BLaER1 treated with 17β-estradiol and CSF1 and Interleukin-3, amounts not matched to agents 10 nM and 100 nM (cell line): ENCODE measurements around the gene ETS2.

Experiments
- H3K27ac ChIP-seq, 11 experiments: shearing (Covaris generic); formaldehyde crosslinking; 2 replicates each; pipeline ENCODE4 v1.8.1; 2022
- H3K27me3 ChIP-seq, 11 experiments: shearing (Covaris generic); formaldehyde crosslinking; 2 replicates each; pipeline ENCODE4 v1.8.1; 2022
- H3K36me3 ChIP-seq, 11 experiments: shearing (Covaris generic); formaldehyde crosslinking; 2 replicates each; pipeline ENCODE4 v1.8.1; 2022
- H3K4me1 ChIP-seq, 10 experiments: shearing (Covaris generic); formaldehyde crosslinking; 2 replicates each; pipeline ENCODE4 v1.8.1; 2022
- H3K4me2 ChIP-seq, 11 experiments: shearing (Covaris generic); formaldehyde crosslinking; 2 replicates each; pipeline ENCODE4 v1.8.1; 2022
- H3K4me3 ChIP-seq, 10 experiments: shearing (Covaris generic); formaldehyde crosslinking; 2 replicates each; pipeline ENCODE4 v1.8.1; 2022
- H3K9ac ChIP-seq, 11 experiments: shearing (Covaris generic); formaldehyde crosslinking; 2 replicates each; pipeline ENCODE4 v1.8.1; 2022
- H3K9me3 ChIP-seq, 11 experiments: shearing (Covaris generic); formaldehyde crosslinking; replicated peaks in 1 of 11; 2 replicates each; pipeline ENCODE4 v1.8.1; 2022
- H4K20me1 ChIP-seq, 11 experiments: shearing (Covaris generic); formaldehyde crosslinking; 2 replicates each; pipeline ENCODE4 v1.8.1; 2022
- Cebpa-rat ChIP-seq, 11 experiments: shearing (Covaris generic); IDR thresholded peaks; 2 replicates each; pipeline ENCODE4 v1.8.1; 2022

The ETS2 gene

DNA sequence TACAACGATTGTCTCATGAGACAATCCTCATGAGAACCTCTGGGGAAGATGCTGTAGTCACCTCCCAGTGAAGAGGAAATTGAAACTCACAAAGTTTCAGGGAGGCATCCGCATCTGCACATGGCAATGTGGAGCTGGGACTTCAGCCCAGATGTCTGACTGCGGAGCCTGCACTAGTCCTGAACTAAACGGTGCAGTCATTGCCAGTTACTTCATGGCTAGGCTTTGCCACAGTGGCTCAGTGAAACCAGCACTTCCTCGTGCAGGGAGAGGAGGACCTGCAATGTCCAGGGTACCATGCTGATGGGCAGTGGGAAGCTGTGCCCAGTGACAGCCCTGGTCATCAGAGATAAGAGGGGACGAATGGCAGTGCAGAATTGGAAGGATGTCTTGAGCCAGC lies 40.7 kb upstream of the ETS2 start:
- H3K9me3 ChIP-seq, result peaks cover 4 to 10% (median 9%) of the 10 kb centered on the region in 11 experiments; a peak in 15 of 22 replicates
- H3K27ac ChIP-seq, result peak overlapping the region in 1 of 11 experiments; percentile 7; a peak in 1 of 22 replicates
- TF ChIP-seq Cebpa-rat (IDR thresholded peaks at IDR 0.05), result no peak
- no peak overlapping the region for H3K9ac ChIP-seq
- peak overlapping the region in 9 of 11 experiments; percentile 7 to 90 (median 65); a peak in 16 of 22 replicates for H3K4me2 ChIP-seq
- peaks cover 0 to 5% (median 0%) of the 10 kb centered on the region in 11 experiments; a peak in 2 of 22 replicates for H3K36me3 ChIP-seq
- peaks cover 0 to 67% (median 0%) of the 10 kb centered on the region in 11 experiments; a peak in 6 of 22 replicates for H3K27me3 ChIP-seq
- 0 out of 22 replicates have a peak, but pooled peaks cover 0 to 5% (median 0%) of the 10 kb centered on the region in 11 experiments for H4K20me1 ChIP-seq
- peaks cover 37 to 66% (median 59%) of the 10 kb centered on the region in 10 experiments for H3K4me1 ChIP-seq
- H3K4me3 ChIP-seq, result no peak overlapping the region

GRCh38 chr21:38766987-38767722 lies 38.6 kb upstream of the ETS2 start:
- Histone ChIP-seq H3K9ac (peak overlapping the region in 10 of 11 experiments; percentile 12 to 79 (median 64); a peak in 20 of 22 replicates), H3K4me2 (peak overlapping the region; percentile 85 to 99 (median 90)), H3K4me1 (peaks cover 33 to 75% (median 72%) of the 10 kb centered on the region in 10 experiments), H3K27ac (peak overlapping the region in 9 of 11 experiments; percentile 20 to 96 (median 79); a peak in 18 of 22 replicates), H3K27me3 (peaks cover 0 to 70% (median 0%) of the 10 kb centered on the region in 11 experiments; a peak in 6 of 22 replicates), H3K4me3 (peak overlapping the region; percentile 31 to 65 (median 54)), H3K9me3 (peaks cover 4 to 10% (median 9%) of the 10 kb centered on the region in 11 experiments; a peak in 15 of 22 replicates), H3K36me3 (peaks cover 0 to 5% (median 0%) of the 10 kb centered on the region in 11 experiments; a peak in 2 of 22 replicates), H4K20me1 (0 out of 22 replicates have a peak, but pooled peaks cover 0 to 5% (median 0%) of the 10 kb centered on the region in 11 experiments)
- TF ChIP-seq Cebpa-rat (IDR thresholded peaks at IDR 0.05), result peak in 3 of 11 experiments; percentile 25 to 82 (median 67); a peak in 3 of 22 replicates

DNA sequence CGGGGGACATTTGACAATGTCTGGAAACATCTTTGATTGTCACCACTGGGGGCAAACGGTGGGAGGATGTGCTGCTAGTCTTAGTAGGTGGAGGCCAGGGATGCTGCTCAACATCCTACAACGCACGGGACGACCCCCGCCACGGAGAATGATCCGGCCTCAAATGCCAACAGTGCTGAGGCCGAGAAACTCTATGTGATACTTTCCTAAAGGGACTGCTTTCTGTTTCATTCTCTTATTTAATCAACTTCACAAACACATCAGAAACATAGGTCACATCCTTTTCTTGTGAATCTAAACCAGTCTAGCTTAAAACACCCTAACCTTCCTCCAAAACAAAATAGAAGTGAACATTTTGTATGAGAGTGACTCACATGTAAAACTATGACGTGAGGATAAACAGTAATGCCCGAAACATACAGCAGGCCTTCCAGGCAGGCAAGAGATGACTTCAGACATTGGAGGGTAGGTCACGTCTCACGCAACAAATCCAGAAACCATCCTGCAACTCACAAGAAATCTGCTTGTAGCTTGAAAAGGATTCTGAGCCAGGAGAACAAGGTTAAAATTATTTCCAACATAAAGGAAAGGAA lies 37.2 kb upstream of the ETS2 start:
- Histone ChIP-seq H3K27ac (peak overlapping the region in 9 of 11 experiments; percentile 32 to 96 (median 73); a peak in 17 of 22 replicates), H3K36me3 (peaks cover 0 to 5% (median 0%) of the 10 kb centered on the region in 11 experiments; a peak in 2 of 22 replicates)

DNA sequence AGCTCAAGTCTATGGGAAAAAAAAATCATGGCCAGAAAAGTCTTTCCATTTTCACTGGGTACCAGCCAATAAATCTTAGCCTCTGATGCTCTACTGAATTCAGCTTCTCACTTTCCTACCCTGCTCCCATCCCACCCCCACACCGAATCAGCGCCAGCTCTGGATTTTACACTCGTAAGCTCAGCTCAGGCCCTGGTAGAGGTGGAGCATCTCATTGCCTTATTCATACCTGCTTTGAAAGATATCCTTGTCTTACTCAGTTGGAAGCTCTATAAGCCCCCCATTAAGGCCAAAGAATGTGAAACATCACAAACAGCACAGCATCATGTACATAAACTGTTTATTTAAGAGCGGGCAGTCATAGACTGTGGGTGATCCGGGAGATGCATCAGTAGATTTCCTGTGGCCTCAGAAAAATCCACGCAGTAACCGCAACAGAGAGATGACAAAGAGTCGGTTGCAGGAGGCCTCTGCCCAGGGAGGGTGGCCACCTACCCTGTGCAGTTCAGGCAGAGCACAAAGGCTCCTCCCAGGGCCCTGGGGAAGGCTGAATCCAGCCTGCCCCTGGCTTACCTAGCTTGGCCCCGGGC lies 36.4 kb upstream of the ETS2 start:
- H3K27me3 ChIP-seq, result peaks cover 0 to 86% (median 0%) of the 10 kb centered on the region in 11 experiments; a peak in 6 of 22 replicates
- peaks cover 50 to 97% (median 93%) of the 10 kb centered on the region in 10 experiments for H3K4me1 ChIP-seq
- H3K9ac ChIP-seq, result peak overlapping the region in 10 of 11 experiments; percentile 1 to 76 (median 48); a peak in 13 of 22 replicates
- H3K4me3 ChIP-seq, result peak overlapping the region in 3 of 10 experiments; percentile 6 to 31 (median 25); a peak in 4 of 20 replicates
- no peak for TF ChIP-seq Cebpa-rat (IDR thresholded peaks at IDR 0.05)
- H3K27ac ChIP-seq, result peak overlapping the region in 9 of 11 experiments; percentile 7 to 96 (median 73); a peak in 15 of 22 replicates
- peaks cover 4 to 10% (median 9%) of the 10 kb centered on the region in 11 experiments; a peak in 15 of 22 replicates for H3K9me3 ChIP-seq
- peaks cover 0 to 5% (median 0%) of the 10 kb centered on the region in 11 experiments; a peak in 1 of 22 replicates for H4K20me1 ChIP-seq
- peak overlapping the region; percentile 69 to 99 (median 90); a peak in 21 of 22 replicates for H3K4me2 ChIP-seq
- H3K36me3 ChIP-seq, result peaks cover 0 to 5% (median 0%) of the 10 kb centered on the region in 11 experiments; a peak in 2 of 22 replicates

More for the DNA sequence above, 37.2 kb upstream of the ETS2 start:
- no peak for TF ChIP-seq Cebpa-rat (IDR thresholded peaks at IDR 0.05)
- Histone ChIP-seq H3K4me3 (peak overlapping the region in 7 of 10 experiments; percentile 12 to 31 (median 23); a peak in 8 of 20 replicates), H3K9ac (peak overlapping the region in 9 of 11 experiments; percentile 11 to 76 (median 51); a peak in 15 of 22 replicates), H3K4me1 (peaks cover 45 to 89% (median 85%) of the 10 kb centered on the region in 10 experiments), H3K9me3 (peaks cover 4 to 10% (median 9%) of the 10 kb centered on the region in 11 experiments; a peak in 15 of 22 replicates), H4K20me1 (peaks cover 0 to 5% (median 0%) of the 10 kb centered on the region in 11 experiments; a peak in 1 of 22 replicates), H3K4me2 (peak overlapping the region; percentile 69 to 99 (median 90)), H3K27me3 (peaks cover 0 to 84% (median 0%) of the 10 kb centered on the region in 11 experiments; a peak in 6 of 22 replicates)

GRCh38 chr21:38770660-38771059 lies 35.1 kb upstream of the ETS2 start:
- H3K4me1 ChIP-seq, result peaks cover 50 to 99% (median 95%) of the 10 kb centered on the region in 10 experiments
- peaks cover 0 to 5% (median 0%) of the 10 kb centered on the region in 11 experiments; a peak in 2 of 22 replicates for H3K36me3 ChIP-seq
- peak overlapping the region in 4 of 11 experiments; percentile 70 to 96 (median 92); a peak in 7 of 22 replicates for H3K27ac ChIP-seq
- peaks cover 0 to 5% (median 0%) of the 10 kb centered on the region in 11 experiments; a peak in 1 of 22 replicates for H4K20me1 ChIP-seq
- peaks cover 0 to 89% (median 0%) of the 10 kb centered on the region in 11 experiments; a peak in 6 of 22 replicates for H3K27me3 ChIP-seq
- H3K4me2 ChIP-seq, result peak overlapping the region in 9 of 11 experiments; percentile 19 to 94 (median 90); a peak in 17 of 22 replicates
- TF ChIP-seq Cebpa-rat (IDR thresholded peaks at IDR 0.05), result no peak
- peak overlapping the region in 3 of 11 experiments; percentile 34 to 76 (median 76); a peak in 3 of 22 replicates for H3K9ac ChIP-seq
- peaks cover 4 to 21% (median 9%) of the 10 kb centered on the region in 11 experiments; a peak in 17 of 22 replicates for H3K9me3 ChIP-seq
- no peak overlapping the region for H3K4me3 ChIP-seq

DNA sequence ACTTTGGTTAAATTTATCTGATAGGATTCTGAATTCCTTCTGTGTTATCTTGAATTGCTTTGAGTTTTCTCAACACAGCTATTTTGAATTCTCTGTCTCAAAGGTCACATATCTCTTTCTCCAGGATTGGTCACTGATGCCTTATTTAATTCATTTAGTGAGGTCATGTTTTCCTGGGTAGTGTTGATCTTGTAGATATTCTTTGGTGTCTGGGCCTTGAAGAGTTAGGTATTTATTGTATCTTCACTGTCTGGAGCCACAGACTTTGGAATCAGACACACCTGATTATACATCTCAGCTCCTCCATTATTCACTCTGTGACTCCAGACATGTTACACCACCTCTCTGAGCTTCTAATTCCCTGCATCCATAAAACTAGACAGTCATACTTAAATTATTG lies 34.2 kb upstream of the ETS2 start:
- Histone ChIP-seq H3K9me3 (peaks cover 0 to 15% (median 0%) of the 10 kb centered on the region in 11 experiments; a peak in 8 of 22 replicates), H4K20me1 (peaks cover 0 to 5% (median 0%) of the 10 kb centered on the region in 11 experiments; a peak in 1 of 22 replicates)

GRCh38 chr21:38772646-38773045 lies 33.1 kb upstream of the ETS2 start:
- peak overlapping the region in 8 of 11 experiments; percentile 7 to 81 (median 62); a peak in 15 of 22 replicates for H3K9ac ChIP-seq

More for the DNA sequence above, 34.2 kb upstream of the ETS2 start:
- H3K27ac ChIP-seq, result peak overlapping the region in 5 of 11 experiments; percentile 74 to 96 (median 92); a peak in 9 of 22 replicates
- H3K36me3 ChIP-seq, result no peaks in the 10 kb centered on the region
- TF ChIP-seq Cebpa-rat (IDR thresholded peaks at IDR 0.05), result no peak
- peak overlapping the region in 7 of 11 experiments; percentile 85 to 94 (median 90); a peak in 10 of 22 replicates for H3K4me2 ChIP-seq
- H3K27me3 ChIP-seq, result peaks cover 0 to 89% (median 0%) of the 10 kb centered on the region in 11 experiments; a peak in 8 of 22 replicates
- H3K4me3 ChIP-seq, result no peak overlapping the region
- H3K9ac ChIP-seq, result no peak overlapping the region
- peaks cover 49 to 99% (median 96%) of the 10 kb centered on the region in 10 experiments for H3K4me1 ChIP-seq

More at GRCh38 chr21:38772646-38773045, 33.1 kb upstream of the ETS2 start:
- Histone ChIP-seq H3K4me1 (peaks cover 50 to 100% (median 98%) of the 10 kb centered on the region in 10 experiments), H3K27ac (peak overlapping the region in 10 of 11 experiments; percentile 49 to 96 (median 72); a peak in 19 of 22 replicates), H3K9me3 (peaks cover 0 to 15% (median 0%) of the 10 kb centered on the region in 11 experiments; a peak in 8 of 22 replicates), H3K27me3 (peaks cover 0 to 98% (median 0%) of the 10 kb centered on the region in 11 experiments; a peak in 8 of 22 replicates), H3K4me2 (peak overlapping the region; percentile 66 to 94 (median 85); a peak in 21 of 22 replicates), H3K36me3 (no peaks in the 10 kb centered on the region), H3K4me3 (no peak overlapping the region; a peak in 1 of 20 replicates), H4K20me1 (no peaks in the 10 kb centered on the region; a peak in 1 of 22 replicates)
- no peak for TF ChIP-seq Cebpa-rat (IDR thresholded peaks at IDR 0.05)
